Measurements from ENCODE around the gene MADD.
A peak's percentile ranks its signal among the peaks of the same experiment; 100 is the strongest.

MADD gene

DNA sequence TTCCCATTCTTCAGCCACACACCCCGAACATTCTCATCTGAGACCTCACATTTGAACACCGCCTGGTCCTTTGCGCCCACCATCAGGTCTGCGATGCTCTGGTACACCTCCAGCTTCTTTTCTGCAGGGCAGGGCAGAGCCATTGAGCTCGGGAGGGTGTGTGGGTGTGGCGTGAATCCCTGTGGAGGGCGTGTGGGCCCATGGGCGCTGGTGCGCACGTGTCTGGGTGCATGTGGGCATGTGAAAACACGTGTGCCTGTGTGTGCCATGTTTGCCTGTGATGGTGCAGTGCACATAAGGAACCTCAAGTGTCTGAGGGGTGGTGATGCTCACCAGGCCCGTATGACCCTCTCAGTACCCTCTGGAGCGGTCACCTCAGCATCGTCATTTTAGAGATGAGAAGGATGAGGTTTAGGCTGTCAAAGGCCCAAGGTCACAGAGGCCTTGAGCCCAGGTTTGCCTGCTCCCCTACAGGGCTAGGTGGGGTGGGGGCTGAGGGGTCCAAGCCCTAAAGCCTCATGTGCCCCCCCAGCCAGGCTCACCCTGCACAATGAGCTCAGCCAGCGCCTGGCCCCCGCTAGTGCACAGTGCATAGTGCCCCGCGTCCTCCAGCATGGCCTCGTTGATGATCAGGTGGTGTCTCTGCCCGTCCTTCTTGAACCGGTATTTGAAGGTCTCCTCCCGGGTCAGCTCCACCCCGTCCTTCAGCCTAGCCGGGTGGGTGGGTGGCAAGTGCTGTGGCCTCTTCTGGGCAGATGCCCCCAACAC, 72.3 kb downstream of the MADD start:
- DNase-seq, result no peak

DNA sequence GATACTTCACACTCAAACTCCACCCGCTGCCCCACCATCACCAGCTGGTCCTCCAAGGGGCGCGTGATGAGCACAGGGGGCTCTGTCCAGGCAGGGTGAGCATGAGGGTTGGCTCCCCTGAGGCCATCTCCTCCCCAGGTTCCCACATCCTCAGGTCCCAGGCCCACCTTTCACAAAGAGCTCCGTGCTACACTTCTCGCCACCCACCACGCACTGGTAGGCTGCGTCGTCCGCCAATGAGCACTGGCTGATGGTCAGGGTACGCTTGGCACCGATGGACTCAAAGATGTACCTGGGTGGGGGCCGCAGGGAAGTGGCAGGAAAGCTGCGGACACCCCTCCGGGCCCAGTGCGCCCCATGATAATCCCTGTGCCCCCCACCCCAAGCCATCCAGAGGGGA, 72.9 kb downstream of the MADD start:
- no peak for DNase-seq

DNA sequence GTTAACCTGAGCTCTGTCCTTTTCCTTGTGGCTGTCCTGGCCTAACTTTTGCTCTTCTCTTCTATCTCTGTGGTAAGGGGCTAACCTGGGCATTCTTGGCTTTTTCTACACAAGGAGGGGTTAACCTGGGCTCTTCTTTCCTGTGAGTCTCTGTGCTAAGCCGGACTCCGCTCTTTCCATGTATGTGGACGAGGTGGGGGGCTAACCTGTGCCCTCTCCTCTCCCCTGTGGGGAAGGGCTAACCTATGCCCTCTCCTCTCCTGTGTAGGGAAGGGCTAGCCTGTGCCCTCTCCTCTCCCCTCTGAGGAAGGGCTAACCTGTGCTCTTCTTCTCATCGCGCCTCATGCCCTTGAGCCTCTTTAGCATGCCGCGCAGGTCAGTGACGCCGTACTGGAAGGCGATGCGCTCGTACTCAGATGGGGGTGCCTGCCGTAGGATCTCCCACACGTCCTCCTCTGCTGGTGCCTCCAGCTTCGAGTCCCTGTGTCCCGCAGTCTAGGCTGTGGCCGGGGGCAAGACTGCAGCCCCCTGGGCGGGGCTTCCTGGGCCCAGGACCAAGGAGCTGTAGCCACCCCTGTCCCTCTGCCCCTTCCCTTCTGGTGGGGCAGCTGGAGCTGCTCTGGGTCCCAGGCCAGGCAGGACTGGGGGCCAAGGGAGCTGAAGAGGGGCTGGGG, 76.1 kb downstream of the MADD start:
- DNase-seq, result no peak

DNA sequence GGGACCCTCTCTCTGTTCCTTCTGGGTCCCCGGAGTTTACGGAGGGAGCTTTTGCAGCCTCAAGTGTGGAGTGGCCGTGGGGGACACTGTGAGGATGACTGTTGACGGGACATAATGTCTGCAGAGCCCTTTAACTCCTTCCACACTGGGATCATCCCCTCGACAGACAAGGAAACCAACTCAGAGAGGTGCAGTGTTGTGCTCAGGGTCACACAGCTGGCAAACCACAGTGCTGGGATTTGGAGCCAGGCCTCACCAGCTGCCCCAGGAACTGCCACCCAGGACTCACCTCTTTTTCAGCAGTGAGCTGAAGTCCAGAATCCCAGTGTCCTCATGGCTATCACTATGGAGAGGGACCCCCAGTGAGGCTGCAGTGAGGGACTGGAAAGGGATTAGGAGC, 77.2 kb downstream of the MADD start:
- DNase-seq, result no peak

DNA sequence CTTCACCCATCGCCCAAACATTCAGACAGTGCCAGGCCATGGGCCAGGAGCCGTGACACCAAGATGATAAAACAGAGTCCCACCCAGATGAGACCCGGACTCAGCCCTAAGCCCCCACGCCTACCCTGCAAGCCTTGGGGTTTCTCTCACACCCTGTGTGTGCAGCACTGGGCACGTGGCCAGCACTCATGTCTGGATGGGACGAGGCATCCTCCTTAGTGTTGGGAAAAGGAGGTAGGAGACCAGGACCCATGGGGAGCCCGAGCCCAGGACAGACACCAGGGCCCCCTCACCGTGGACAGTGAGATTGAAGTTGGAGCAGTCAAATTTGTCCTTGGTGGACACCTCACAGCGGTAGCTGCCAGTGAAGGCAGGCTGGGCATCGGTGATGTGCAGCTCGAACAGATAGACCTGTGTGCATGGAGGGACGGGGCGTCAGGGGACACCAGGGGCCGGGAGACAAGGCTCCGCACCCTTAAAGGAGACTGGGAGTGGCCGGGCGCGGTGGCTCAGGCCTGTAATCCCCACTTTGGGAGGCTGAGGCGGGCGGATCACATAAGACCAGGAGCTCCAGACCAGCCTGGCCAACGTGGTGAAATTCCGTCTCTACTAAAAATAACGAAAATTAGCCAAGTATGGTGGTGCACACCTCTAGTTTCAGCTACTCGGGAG, 78.3 kb downstream of the MADD start:
- DNase-seq, result no peak

DNA sequence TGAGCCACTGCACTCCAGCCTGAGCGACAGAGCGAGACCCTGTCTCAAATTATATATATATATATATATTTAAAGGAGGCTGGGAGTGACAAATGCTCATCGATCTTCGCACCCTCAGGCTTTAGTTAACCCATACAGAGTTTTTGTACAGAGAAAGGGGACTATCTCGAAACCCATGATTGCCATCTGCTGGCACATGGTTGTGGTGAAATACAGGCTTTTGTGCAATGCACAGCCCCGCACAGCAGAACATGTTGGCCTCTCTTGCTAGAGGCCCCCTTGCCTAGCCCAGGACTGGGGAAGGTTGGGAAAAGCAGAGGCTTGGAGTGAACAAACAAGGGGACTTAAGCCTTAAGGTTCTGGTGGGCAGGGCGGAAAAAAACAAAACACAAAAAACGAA, 78.9 kb downstream of the MADD start:
- no peak for DNase-seq

DNA sequence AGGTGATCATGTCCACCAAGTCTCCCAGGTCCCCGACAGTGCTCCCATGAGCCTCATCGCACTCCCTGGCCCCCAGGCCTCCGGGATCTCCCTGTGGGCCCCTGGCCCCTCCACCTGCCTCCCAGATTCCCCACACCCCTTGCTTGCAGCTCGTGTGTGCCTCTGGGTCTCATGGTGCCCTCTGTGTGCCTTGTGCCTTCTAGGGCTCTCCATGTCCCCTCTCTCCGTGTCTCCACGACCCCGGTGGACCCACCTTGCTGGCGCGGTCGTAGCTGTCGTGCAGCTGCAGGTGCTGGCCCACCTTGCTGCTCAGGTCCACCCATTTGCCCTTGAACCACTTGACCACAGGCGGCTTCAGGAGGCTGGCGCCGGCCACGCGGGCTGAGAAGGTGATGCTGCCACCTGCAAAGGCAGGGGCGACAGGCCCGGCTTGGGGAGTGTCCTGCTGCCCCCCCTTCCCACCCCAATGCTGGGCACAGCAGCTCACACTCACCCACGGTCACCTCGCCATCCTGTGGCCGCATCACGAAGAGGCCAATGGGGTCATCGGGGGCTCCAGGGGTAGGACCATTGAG, 79.7 kb downstream of the MADD start:
- no peak for DNase-seq

DNA sequence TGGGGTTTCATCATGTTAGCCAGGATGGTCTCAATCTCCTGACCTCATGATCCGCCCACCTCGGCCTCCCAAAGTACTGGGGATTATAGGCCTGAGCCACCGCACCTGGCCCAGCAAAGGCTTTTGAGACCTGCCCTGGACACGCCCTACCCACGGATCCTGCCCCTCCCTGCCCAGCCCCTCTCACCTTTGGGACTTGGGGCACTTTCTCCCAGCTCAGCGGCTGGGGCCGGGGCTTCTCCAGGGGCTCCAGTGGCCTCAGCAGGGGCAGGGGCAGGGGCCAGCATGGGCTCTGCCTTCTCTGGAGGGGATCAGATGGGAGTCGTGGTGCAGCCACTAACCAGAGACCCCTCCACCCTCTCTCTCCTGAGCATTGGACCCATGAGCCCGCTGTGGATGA, 80.4 kb downstream of the MADD start:
- no peak for DNase-seq

DNA sequence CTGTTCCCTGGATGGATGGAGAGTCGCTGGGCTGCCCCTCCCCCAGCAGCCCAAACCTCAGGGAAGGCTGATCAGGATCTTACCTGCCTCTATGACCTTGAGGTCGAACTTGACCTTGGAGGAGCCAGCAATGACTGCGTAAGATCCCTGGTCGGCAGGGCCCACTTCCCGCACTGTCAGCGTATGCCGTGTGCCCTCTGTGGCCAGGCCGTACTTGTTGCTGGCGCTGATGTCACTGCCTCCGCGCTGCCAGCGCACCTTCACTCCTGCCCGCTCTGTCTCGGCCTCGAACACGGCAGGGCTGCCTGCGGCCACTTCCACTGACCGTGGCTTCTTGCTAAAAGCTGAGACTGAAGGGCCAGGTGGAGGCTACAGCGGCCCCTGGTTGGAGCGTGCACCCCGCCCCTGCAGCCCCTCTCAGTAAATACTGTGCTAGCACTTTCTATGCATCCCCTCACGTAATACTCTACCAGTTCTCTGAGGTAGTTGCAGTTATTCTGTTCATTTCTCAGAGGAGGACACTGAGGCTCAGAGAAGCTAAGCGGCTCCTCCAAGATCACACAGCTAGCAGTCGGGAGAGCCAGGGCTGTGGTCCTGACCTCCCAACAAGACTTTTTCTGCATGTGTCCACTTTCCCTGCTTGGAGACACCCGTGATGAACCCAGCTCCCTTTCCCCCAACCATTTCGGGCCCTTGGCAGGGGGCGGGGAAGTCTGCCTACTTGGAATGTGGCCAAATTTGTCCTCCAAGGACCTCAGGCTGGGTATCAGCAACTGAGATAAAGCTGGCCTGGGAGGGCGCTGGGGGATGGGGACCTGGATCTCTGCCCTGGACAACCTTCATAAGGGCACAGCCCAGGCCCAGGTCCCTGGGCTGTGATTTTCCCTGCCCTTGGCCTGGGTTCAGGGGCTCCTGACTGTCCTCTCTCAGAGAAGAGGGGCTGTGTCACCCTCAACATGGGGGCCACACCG, 81.5 kb downstream of the MADD start:
- no peak for DNase-seq

DNA sequence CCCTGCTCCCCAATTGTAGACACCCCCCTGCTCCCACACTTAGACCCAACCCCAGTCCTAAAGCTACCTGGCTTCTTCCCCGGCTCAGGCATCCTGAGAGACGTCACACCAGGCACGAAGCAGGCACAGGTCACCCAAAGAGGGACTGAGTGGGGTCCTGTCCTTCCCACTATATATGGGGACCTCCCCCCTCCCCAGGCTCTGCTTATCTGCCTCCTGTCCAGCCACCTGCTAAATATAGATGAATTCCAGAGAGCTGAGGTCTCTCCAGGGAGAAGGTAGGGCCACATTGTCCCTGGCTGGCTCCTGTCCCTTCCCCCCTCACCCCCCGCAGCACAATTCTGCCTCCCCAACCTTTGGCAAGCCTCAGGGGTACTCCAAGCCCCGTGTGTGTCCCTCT, 82.6 kb downstream of the MADD start, which contains the start of gene MYBPC3:
TSS of gene MYBPC3 (minus strand) at position 147 of the 400 bp plus-strand sequence. CDS start at position 92, 55 bp downstream.
- DNase-seq, result no peak

DNA sequence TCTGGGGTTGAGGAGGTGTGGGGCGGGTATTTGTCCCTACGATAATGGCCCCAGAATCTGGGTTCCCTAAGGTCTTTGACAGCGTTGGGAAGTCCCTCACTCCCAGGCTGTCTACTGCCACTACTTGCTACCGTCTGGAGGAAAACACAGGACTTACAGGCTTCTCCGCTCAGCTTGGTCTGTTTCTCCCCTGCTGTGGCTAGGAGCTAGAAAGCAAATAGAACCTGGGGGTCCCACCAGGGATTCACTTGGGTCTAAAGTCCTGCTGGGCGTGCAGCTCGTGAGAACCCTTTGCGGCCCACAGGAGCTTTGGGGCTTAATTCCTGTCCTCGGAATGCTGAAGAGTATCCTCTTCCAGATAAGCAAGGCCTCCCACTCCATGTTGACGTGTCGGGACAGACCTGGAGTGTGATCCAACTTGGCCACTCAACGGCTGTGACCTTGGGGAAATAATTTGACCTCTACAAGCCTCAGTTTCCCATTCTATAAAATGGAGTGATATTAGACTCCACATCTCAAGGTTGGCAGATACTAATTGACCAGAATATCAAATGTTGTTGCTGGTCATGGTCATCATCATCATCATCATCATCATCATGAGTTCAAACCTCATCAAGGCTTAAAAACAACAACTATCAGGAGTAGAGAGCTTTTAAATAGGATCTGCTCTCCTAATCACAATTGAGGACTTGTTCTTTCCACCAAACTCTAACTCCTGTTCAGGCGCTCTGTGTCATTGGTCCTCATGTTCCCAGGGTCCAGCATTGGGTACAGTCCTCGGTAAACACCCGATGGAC, 84.2 kb downstream of the MADD start:
- no peak for DNase-seq

DNA sequence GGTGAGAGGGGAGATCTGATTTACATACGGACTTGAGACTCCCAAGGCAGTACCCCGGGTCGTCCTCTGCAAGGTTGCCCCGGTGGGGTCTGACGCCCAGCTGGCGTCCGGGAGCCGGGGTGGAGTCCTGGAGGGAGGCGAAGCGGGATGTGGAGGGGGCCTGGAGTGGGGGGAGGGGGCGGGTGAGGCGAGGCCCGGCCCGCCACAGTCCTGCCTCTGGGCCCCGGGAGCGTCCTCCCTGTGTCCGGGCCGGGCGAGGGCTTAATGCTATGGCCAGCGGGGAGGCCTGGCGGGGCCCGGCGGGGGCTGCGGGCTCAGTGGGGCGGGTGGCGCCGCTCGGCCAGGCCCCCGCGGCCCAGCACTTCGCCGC, 85.0 kb downstream of the MADD start:
- no peak for DNase-seq

DNA sequence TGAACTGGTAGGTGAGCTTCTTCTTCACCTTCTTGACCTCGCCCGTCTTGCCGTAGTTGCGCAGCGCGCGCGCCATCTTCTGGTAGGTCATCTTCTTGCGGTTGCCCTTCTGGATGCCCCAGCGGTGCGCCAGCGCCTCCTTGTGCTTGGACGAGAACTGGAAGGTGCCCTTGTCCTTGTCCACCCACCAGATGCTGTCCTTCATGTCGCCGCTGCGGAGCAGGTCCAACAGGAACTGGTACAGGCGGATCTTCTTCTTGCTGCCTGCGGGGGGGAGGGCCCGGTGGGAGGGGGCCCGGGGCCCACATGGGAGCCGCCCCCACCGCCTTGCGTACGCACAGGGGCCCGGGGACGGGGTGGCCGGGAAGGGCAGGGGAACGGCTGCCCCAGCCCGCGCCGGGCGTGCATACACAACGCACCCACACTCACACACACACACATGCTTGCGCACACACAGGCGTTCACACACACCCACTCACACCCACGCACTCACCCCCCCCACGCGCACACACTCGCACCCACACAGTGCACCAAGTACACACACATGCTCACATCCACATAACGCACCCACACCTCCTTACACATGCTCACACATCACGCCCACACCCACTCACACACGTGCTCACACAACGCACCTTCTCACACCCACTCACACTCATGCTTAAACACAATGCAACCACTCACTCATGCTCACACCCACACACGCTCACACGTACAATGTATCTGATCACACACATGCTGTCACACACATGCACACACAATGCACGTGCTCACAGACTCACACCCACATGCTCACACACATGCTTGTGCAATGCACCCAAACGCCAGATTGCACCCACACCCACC, 85.6 kb downstream of the MADD start:
- DNase-seq, result peak; percentile 66 to 78

DNA sequence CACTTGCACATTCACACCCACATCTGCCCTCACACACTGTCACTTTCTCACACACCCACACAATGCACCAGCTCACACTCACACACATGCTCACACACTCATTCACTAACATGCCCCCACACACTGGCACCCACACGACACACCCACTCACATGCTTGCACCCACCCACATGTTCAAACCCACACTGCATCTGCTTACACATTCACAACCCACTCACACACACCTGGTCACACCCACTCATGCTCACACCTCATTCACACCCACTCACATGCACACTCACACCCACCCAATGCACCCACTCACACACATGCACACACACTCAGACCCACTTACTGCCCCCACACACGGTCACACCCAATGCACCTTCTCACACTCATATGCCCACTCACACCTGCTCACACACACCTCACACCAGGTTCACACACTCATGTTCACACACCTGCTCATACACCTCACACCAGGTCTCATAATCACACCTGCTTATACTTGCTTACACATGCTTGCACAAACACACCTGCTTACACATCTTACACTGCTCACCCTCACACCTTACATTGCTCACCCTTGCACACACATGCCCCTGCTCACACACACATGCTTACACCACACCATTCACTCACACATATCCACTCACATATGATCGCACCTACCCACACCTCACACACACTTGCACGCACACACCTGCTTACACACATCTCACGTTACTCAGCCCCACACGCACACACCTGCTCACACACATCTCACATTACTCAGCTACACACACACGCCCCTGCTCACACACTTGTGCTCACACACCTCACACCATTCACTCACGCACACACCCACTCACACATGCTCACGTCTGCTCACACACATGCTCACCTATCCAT, 86.4 kb downstream of the MADD start:
- no peak for DNase-seq

DNA sequence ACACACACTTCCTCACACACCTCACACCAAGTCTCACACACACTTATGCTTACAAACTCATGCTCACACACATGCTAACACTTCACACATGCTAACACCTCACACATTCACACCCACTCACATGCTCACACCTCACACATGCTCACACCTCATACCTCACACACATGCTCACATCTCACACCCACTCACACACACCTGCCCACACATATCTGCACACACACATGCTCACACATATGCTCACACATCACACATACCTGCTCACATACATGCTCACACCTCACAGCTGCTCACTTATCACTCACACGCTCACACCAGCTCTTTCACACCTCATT, 87.0 kb downstream of the MADD start:
- DNase-seq, result no peak

DNA sequence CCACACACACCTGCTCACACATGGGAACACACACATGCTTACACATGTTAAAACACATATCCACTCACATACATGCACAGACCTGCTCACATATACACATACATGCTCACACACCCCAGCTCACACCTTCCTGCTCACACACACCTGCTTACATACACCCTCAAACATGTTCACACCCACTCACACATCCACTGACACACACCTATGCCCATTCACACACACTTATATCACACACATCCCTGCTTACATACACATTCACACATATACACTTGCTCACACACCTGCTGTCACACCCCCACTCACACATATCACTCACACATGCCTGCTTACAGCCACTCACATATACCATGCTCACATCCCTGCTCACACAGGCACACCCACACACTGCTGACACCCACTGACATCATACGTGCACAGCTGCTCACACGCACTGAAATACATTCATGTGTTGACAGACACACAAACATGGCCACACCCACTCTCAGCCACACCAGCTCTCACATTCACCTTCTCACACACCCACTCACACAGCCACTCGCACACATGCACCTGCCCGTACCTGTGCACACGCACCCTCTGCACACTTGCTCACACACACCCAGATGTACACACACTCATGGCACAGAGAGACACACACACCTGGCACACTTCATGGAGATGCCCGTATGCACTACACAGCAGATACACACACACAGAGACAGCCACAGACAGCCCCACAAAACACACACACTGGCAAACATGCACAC, 88.2 kb downstream of the MADD start:
- DNase-seq, result no peak

DNA sequence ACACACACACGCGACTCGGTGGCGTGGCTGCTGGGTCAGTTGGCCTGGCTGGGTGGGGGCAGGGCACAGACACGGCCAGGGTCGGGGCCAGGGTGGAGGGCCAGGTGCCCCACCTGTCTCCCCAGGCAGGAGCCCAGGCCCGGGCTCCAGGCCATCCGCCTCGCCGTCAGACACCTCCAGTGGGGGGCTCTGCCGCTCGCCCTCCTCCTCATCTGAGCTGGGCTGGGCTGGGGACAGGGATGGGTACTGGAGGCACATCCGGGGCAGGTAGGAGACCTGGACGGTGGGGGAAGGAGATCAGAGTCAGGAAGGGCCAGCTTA, 88.8 kb downstream of the MADD start:
- no peak for DNase-seq

DNA sequence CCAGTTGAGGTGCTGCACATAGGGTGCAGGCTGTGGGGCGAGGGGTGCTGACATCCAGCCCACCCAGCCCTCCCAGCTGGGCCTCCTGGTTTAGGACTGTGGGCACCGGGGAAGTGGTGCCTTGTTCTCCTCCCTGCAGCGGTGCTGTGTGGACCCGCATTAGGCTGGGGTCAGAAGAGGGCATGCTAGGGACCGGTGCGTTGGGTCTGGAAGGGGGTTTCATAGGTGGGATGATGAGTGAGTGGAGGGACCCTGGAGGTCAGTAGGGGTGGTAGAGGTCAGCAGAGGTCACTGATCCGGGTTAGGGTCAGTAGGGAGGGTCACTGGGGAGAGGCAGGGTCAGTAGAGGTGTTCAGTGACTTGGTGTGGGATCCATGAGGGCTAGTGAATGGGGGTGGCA, 89.2 kb downstream of the MADD start:
- no peak for DNase-seq

DNA sequence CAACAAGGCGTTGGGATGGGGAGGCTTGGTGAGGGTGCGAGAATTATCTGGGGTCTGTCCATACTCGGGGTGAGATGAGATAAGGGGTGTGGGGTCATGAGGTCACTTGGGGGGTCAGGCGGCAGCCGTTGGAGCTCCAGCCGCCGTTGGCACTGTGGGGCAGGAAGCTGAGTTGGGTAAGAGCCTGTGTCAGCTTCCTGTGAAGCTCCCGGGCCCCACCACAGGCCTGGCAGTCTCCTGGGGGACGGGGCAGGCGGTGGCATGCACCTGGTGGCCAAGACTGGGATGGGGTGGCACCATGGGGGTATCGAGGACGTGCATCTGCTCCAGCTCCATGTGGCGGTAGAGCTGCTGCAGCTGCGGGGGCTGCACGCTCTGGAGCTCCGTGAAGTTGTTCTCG, 89.7 kb downstream of the MADD start:
- no peak for DNase-seq
